ENCODE measurements around the gene GUCY2C.

The GUCY2C gene

DNA sequence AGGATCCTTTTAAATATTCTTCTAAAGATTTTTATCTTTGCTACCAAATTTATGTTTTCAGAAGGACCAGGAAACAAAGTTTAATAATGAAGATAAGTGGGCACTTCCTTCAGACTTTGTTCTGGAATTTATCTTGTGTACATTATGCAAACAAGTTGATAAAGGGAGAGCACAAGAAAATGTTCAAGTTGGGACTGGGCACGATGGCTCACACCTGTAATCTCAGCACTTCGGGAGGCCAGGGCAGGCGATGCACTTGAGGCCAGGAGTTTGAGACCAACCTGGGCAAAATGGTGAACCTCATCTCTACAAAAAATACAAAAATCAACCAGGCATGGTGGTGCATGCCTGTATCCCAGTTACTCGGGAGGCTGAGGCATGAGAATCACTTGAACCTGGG lies 133.4 kb downstream of the GUCY2C start:
- no peak for FAIRE-seq
- DNase-seq (ENCODE audit: insufficient read length, low spot score), result no peak
- TF ChIP-seq POLR2A (IDR thresholded peaks at IDR 0.05; ENCODE audit: low read depth, low read length), result no peak

All from H54 (cell line).